GM21786 (cell line): ENCODE results near the gene SMC6.

Source experiments
- ATAC-seq: cut with Tn5 transposase; IDR thresholded peaks from one replicate; pipeline ENCODE4 v1.9.1; 2021; ENCODE audit not compliant: unreplicated experiment

The SMC6 gene

DNA sequence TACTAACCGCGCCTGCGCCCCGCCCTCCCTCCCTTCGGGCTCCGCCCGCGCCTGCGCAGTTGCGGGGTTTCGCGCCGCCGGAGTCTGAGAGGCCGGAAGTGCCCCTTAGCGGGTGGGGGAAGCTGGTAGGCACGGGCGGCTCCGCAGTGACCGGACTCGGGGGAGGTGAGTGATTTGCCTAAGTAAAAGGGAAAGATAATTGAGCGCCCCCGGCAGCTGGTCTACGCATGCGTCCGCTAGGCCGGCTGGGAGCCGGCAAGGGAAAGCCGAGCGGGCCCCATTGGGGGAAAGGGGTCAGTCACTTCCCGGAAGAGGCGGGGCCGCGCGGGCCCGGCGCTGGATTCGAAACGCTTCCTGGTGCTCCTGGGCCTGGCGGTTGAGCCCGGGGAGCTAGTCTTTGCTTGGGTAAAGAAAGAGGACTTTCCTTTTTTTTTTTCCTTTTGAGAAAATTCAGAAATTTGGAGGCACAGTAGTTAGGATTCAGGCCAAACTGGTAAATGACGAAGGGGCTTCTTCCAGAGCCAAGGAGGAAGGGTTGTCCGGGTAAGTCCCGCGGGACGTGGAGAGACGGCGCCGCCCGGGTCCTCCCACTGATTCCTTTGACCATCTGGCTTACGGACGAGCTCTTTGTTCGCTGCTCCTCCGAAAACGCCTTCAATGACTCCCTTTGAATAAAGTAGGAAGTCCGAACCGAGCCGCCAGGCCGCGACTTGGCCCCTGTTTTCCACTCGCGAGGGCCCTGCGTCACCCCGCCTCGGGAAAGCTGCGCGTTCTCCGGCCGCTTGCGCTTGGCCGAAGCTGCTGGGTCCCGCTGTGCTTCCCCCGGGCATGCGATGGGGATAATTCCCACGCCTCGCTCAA lies at the start of gene SMC6, which contains the start of gene GEN1:
Gene SMC6, minus strand, starts transcription at position 8 of the 861 bp plus-strand sequence. CDS start 7,864 bp downstream, outside the sequence.
Gene GEN1, plus strand, starts transcription at position 336 of the 861 bp plus-strand sequence. CDS start 5,806 bp downstream, outside the sequence.
- ATAC-seq = peak; percentile 59

- ATAC-seq = no peak
These were observed 47.3 kb upstream of the SMC6 start for GRCh38 chr2:17800693-17801458.

DNA sequence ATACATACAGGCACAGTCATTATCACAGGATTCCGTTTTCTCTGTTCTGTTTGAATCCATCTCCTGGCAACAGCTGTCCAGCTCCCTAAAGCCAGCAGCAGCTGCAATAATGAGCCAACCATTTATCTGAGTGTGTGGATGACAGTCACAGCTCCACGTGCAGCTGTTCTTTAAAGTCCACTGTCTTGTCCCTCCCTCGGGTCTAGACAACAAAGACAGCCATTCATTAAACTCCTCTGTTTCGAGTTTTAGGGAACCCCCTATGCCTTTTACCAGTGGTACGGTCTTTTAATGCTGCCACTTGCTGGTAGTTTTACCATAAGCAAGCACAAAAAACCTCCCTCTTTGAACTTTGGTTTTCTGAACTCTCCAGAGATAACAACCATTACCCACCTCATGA lies 46.6 kb upstream of the SMC6 start:
- peak; percentile 26 for ATAC-seq

DNA sequence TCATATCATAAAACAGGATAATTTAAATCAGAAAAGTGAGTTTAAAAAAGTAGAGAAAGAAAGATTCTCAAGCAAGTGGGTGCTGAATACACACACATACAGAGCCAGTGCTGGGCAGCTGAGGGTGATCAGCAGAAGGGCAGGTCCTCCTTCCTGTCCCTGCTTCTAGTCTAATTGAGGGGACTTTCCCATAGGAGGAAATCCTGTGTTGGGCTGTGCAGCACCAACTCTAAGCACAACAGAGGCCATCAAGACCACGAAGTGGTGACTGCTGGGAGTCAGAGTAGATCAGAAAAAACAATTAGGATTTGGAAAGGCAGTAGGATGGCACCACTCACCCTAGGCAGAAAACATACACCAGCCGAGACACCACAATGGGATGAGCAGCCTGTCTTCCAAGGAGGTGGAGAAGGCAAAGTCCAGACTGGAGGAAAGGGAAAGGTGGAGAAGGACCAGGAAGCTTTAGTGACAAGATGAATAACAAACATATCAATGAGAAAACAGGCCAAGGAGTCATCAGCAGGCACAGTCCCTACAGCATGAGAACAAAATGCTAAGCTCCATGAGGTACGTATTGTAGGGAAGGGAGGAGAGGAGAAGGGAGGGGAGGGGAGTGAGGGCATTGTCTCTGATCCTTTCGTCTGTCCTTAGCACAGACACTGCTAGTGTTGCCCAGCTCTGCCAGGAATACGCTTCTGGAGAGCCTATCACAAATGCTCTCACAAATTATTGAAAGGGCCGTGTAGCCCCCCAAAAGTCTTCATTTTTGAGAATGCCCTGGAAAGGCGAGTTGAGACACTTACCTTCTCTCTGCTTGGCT lies 45.9 kb upstream of the SMC6 start:
- no peak for ATAC-seq

DNA sequence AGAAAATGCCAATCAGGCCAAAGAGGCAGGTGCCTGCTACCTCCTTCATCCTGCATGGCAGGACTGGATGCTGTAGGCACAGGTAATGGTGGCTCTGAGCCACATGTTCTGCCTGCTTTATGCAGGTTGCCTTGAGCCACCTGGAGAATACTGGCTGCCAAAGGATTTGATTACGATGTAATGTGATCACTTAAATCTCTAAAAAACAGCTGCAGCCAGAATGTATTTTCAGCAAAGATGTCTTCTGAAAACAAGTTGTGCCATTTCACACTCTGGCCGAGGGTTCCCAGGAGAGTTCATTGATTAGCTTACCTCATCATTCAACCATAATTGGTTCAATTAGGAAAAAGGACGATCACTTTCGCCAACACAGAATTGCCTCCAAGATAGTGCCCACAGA lies 44.7 kb upstream of the SMC6 start:
- ATAC-seq = no peak

GRCh38 chr2:17795309-17795708 lies 41.7 kb upstream of the SMC6 start:
- ATAC-seq = no peak

DNA sequence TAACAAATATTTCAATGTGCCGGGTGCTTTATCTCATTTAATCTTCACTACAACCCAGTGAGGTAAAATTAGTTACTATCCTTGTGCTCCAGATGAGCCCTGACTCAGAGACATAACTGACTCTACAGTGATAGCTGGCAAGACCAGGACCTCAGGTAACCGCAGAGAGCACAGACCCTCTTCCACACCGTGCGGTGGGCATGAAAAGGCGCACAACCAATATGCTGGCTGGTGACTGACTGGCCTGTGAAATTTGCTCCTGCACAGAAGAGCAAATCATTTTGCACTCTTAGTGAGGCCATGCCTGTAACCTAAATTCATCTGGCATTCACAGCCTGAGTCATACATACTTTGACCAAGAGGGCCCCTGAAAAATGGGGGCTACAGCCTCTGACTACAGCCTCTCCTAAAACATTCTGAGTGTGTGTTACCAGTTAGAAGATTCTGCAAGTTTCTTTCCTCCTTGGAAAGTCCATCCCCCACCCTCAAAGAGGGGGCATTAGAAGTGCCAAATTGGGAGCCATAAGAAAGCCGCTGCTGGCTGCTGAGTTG lies 40.3 kb upstream of the SMC6 start:
- ATAC-seq = no peak

DNA sequence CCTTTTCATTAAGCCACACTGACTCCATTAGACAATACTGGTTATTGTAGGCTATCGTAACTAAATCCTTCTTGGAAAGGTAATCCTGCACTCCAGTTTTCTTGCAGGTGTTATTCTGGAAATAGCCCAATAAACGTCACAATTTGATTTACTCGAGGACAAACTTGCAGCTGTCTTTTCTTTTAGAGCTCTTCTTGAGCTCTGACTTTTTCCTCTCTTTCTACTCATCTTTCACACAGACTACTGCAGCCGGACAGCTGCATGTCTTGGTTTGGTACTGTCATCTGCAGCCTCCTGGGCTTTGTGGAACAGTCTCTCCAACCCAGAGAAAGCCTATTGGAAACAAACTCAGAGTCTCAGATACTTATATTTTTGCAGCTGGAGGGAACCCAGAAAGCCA lies 39.7 kb upstream of the SMC6 start:
- ATAC-seq = no peak

DNA sequence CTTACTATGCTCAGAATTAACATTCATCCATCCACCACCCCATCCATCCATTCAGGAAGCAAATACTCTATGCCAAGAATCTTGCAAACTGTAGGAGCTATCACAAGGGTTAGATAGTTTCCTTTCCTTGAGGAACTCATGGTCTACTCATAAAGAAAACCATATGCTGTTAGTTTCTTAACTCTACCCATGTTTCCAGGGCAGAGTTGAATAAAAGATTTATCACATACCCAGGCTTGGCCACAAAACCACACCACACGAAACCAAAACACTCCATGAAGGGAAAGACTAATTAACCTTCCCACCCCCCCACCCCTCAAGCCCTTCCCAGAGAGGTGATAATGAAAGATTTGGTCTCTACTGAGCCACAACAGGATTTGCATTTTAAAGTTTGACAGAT lies 38.9 kb upstream of the SMC6 start:
- no peak for ATAC-seq

GRCh38 chr2:17791817-17792130 lies 38.2 kb upstream of the SMC6 start:
- ATAC-seq = no peak

- no peak for ATAC-seq
These were observed 37.7 kb upstream of the SMC6 start for GRCh38 chr2:17791121-17791816.

GRCh38 chr2:17790536-17790935 lies 36.9 kb upstream of the SMC6 start:
- ATAC-seq = no peak

DNA sequence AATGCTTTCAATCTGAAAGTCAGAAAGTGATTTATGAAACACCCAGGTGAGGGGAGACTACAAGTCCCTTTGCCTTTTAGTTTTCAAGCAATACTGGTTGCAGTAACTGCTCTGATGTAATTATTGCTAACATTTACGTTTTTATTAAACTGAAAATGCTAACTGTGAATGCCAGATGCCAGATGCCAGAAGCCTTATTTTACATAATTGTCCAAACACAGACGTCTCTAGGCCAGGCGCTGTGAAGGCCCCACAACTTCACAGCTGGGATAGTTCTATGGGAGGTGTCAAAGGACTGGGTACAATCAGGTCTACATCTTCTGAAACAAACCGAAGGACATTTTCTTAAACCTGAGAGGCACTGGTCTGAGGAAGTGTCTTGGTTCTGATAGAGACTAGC lies 35.2 kb upstream of the SMC6 start:
- no peak for ATAC-seq

GRCh38 chr2:17786727-17787126 lies 33.1 kb upstream of the SMC6 start:
- ATAC-seq = no peak

GRCh38 chr2:17781482-17781881 lies 27.9 kb upstream of the SMC6 start:
- ATAC-seq = no peak

DNA sequence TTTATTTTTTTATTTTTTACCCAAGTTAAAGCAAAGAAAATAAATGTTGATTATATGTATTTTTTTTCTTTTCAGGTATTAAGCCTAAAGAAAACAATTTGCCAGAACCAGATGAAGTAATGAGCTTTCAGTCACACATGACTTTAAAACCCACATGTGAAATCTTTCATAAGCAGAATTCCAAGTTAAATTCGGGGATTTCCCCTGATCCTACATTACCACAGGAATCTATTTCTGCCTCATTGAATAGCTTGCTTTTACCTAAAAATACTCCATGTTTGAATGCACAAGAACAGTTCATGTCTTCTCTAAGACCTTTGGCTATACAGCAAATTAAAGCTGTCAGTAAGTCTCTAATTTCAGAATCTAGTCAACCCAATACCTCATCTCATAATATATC lies 26.9 kb upstream of the SMC6 start:
- ATAC-seq = no peak

- no peak for ATAC-seq
These were observed 18.9 kb upstream of the SMC6 start for GRCh38 chr2:17772532-17772931.

GRCh38 chr2:17771956-17772355 lies 18.3 kb upstream of the SMC6 start:
- no peak for ATAC-seq

GRCh38 chr2:17768894-17769293 lies 15.3 kb upstream of the SMC6 start:
- no peak for ATAC-seq

DNA sequence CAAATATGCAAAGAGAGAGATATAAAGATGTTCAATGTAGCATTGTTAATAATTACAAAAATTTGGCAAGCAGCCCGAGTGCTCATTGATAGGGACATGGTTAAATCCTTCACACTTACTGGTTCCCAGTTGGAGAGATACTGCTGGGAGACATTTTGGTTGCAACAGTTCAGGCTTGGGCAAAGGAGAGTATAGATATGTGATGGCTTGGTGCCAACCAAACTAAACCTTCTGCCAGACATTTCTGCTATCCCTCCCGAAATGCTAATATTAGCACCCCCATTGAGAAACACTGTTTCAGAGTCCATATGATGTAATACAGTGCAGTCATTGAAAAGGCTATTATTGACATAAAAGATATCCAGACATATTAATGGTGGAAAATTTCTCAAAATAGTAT lies 11.8 kb upstream of the SMC6 start:
- ATAC-seq = no peak
